ENCODE measurements around the gene ACACB. TPM values are rescaled to one million over a fixed set of nuclear protein-coding genes. Genes with fewer than 3 reads are reported as not detected.

ACACB gene
- total RNA-seq, 1 experiment from 2014 or later = 26.2 TPM

DNA sequence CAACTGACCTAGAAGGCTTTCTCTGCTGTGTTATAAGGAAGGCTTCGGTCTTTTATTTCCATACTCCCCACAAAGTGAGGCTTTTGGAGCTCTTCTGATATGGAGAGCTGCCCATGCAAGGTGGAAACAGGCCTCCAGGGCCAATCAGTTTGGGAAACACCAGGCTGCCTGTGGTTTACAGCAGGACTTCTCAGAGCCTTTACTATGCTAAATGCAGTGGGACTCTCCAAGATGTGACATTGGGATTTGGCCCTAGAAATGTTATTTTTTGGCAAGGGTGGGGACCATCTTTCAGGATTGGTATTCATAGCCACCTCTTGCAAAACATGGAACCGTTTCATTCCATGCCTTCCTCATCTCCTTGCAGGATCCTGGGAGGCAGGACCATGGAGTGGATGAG lies 3.7 kb downstream of the ACACB start:
- ChIA-PET POLR2A (no interaction called here), CTCF (interaction anchor here (0.6 kb wide), 1 partner anchor 635 kb away, joined by 8 read pairs; no protein-coding TSS in a partner anchor)
- no peak for TF ChIP-seq CTCF (IDR thresholded peaks at IDR 0.05; ENCODE audit: insufficient read depth in 1 of 2, low read depth in 1 of 2, low read length in 1 of 2, severe bottlenecking in 1 of 2, unreplicated experiment in 1 of 2)
- H3K4me1 Mint-ChIP-seq (ENCODE audit: low read depth, unreplicated experiment) = peaks cover 6% of the 10 kb centered on the region
- H3K27me3 Mint-ChIP-seq (ENCODE audit: insufficient read depth, unreplicated experiment) = no peaks in the 10 kb centered on the region
- intact Hi-C loops (cut with micrococcal nuclease; ENCODE audit: unreplicated experiment) = no loop called here
- H3K36me3 ChIP-seq (ENCODE audit: control insufficient read depth, insufficient read depth, low read length) = no peaks in the 10 kb centered on the region
- no peaks in the 10 kb centered on the region for H3K27me3 ChIP-seq (replicated peaks; ENCODE audit: control insufficient read depth, insufficient read depth, low read length)
- no peaks in the 10 kb centered on the region for H3K9me3 ChIP-seq
- H3K27ac Mint-ChIP-seq (ENCODE audit: unreplicated experiment) = no peak overlapping the region
- H3K36me3 Mint-ChIP-seq (ENCODE audit: insufficient read depth, unreplicated experiment) = no peaks in the 10 kb centered on the region
- no peak overlapping the region for H3K4me3 Mint-ChIP-seq (ENCODE audit: unreplicated experiment)
- H3K4me1 ChIP-seq = peaks cover 9% of the 10 kb centered on the region; the same call in 1 of the 2 replicates
- BruUV-seq (replicated peaks) = no TSS peak
- no peak overlapping the region for H3K4me3 ChIP-seq (ENCODE audit: low read depth, low read length)
- H3K9me3 Mint-ChIP-seq (ENCODE audit: unreplicated experiment) = no peaks in the 10 kb centered on the region
- no peak for DNase-seq

DNA sequence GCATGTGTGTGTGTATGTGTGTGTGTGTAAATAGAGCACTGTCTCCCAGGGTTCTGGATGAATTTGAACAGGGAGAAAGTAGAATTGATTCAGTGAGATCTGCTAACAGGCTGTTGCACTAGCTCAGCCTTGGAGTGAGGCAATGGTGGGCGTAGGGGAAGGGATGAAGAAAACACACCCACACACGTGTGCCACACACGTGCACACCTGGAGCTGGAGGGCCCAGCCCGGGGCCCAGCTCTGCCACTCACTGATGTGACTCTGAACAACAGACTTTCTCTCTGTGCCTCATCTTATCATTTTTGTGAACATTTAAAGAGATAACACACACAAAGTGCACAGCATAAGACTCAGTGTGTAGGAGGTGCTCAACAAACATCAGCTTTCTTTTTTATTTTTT lies 4.2 kb downstream of the ACACB start:
- Mint-ChIP-seq H3K27me3 (ENCODE audit: insufficient read depth, unreplicated experiment) (no peaks in the 10 kb centered on the region), H3K9me3 (ENCODE audit: unreplicated experiment) (no peaks in the 10 kb centered on the region), H3K4me3 (ENCODE audit: unreplicated experiment) (no peak overlapping the region), H3K4me1 (ENCODE audit: low read depth, unreplicated experiment) (peaks cover 5% of the 10 kb centered on the region), H3K27ac (ENCODE audit: unreplicated experiment) (no peak overlapping the region), H3K36me3 (ENCODE audit: insufficient read depth, unreplicated experiment) (no peaks in the 10 kb centered on the region)
- BruUV-seq (replicated peaks) = no TSS peak
- no peaks in the 10 kb centered on the region for H3K9me3 ChIP-seq
- no peaks in the 10 kb centered on the region for H3K36me3 ChIP-seq (ENCODE audit: control insufficient read depth, insufficient read depth, low read length)
- intact Hi-C loops (cut with micrococcal nuclease; ENCODE audit: unreplicated experiment) = no loop called here
- ChIA-PET CTCF (interaction anchor here (0.6 kb wide), 1 partner anchor 634 kb away, joined by 8 read pairs; no protein-coding TSS in a partner anchor), POLR2A (no interaction called here)
- H3K4me3 ChIP-seq (ENCODE audit: low read depth, low read length) = no peak overlapping the region
- DNase-seq = no peak
- no peaks in the 10 kb centered on the region for H3K27me3 ChIP-seq (replicated peaks; ENCODE audit: control insufficient read depth, insufficient read depth, low read length)
- TF ChIP-seq CTCF (IDR thresholded peaks at IDR 0.05; ENCODE audit: insufficient read depth in 1 of 2, low read depth in 1 of 2, low read length in 1 of 2, severe bottlenecking in 1 of 2, unreplicated experiment in 1 of 2) = no peak
- peaks cover 6% of the 10 kb centered on the region; the same call in 1 of the 2 replicates for H3K4me1 ChIP-seq

- H3K9me3 ChIP-seq = no peaks in the 10 kb centered on the region
- ChIA-PET CTCF (no interaction called here), POLR2A (no interaction called here)
- no peak overlapping the region for H3K4me3 ChIP-seq (ENCODE audit: low read depth, low read length)
- no peak overlapping the region for H3K4me3 Mint-ChIP-seq (ENCODE audit: unreplicated experiment)
- H3K36me3 ChIP-seq (ENCODE audit: control insufficient read depth, insufficient read depth, low read length) = no peaks in the 10 kb centered on the region
- no peaks in the 10 kb centered on the region for H3K36me3 Mint-ChIP-seq (ENCODE audit: insufficient read depth, unreplicated experiment)
- no peak for DNase-seq
- TF ChIP-seq CTCF (IDR thresholded peaks at IDR 0.05; ENCODE audit: insufficient read depth in 1 of 2, low read depth in 1 of 2, low read length in 1 of 2, severe bottlenecking in 1 of 2, unreplicated experiment in 1 of 2) = no peak
- H3K9me3 Mint-ChIP-seq (ENCODE audit: unreplicated experiment) = no peaks in the 10 kb centered on the region
- intact Hi-C loops (cut with micrococcal nuclease; ENCODE audit: unreplicated experiment) = no loop called here
- no peak overlapping the region for H3K27ac Mint-ChIP-seq (ENCODE audit: unreplicated experiment)
- BruUV-seq (replicated peaks) = no TSS peak
- no peaks in the 10 kb centered on the region for H3K27me3 Mint-ChIP-seq (ENCODE audit: insufficient read depth, unreplicated experiment)
- H3K4me1 ChIP-seq = no peaks in the 10 kb centered on the region; the same call in 1 of the 2 replicates
- H3K27me3 ChIP-seq (replicated peaks; ENCODE audit: control insufficient read depth, insufficient read depth, low read length) = no peaks in the 10 kb centered on the region
- H3K4me1 Mint-ChIP-seq (ENCODE audit: low read depth, unreplicated experiment) = no peaks in the 10 kb centered on the region
These were observed 5.0 kb downstream of the ACACB start for GRCh38 chr12:109121346-109121880.
